K562 (cell line): ENCODE measurements around the gene MACROD2. TPM values are rescaled to one million over a fixed set of nuclear protein-coding genes. Genes with fewer than 3 reads are reported as not detected.

Source experiments
- ATAC-seq: fragments of 200-7000 bp; cut with Tn5 transposase; 3 replicates; pipeline ENCODE4 v1.9.1; 2020; ENCODE audit warnings: moderate library complexity
- BruUV-seq: library from RNA; stranded (reverse); fragments of 400-500 nt; replicated peaks from 2 replicates; lab custom pipeline; 2021; lab: Mats Ljungman, UMichigan
- CTCF ChIA-PET: fragments of 300-600 bp; formaldehyde crosslinking; extraction: SDS; loops from one replicate; lab custom pipeline; 2021; ENCODE audit warnings: low intra/inter-chr PET ratio; lab: Yijun Ruan, JAX
- POLR2A ChIA-PET: fragments of 300-600, 350-650 bp; sonication (Branson Sonifier 250); formaldehyde crosslinking; extraction: SDS; loops from one replicate; lab custom pipeline; 2021; ENCODE audit warnings: antibody characterized with exemption, inconsistent platforms; lab: Yijun Ruan, JAX
- DNase-seq, 4 experiments: peaks; one replicate each; pipeline versions ENCODE4 v3.0.0 to v3.0.0-alpha.2; 2011 to 2018; ENCODE audit warnings: low spot score in 3 of 4, mixed read lengths in 3 of 4; ENCODE audit errors: extremely low read depth in 1 of 4
- FAIRE-seq: peaks from 2 replicates; lab custom pipeline; 2011; peaks lifted over from hg19 to GRCh38; lab: Jason Lieb, UNC
- H2AFZ ChIP-seq: 2 replicates; pipeline ENCODE4 v1.6.0; 2011; ENCODE audit warnings: low read depth, low read length, control low read depth, inconsistent platforms
- H3K27ac ChIP-seq: fragments of 200-600 bp; 3 replicates; pipeline ENCODE4 v1.8.0; 2011; ENCODE audit warnings: low read depth, mild to moderate bottlenecking, control low read depth, inconsistent platforms, low read length, moderate library complexity, mixed read lengths; ENCODE audit errors: extremely low read depth
- H3K27me3 ChIP-seq, 2 experiments: fragments of 300-600 bp in 1 of 2; 2 replicates in 1 of 2; 3 replicates in 1 of 2; pipeline versions ENCODE4 v1.6.0 to v1.8.0; 2011; ENCODE audit warnings: inconsistent platforms in 2 of 2, low read length in 2 of 2, mild to moderate bottlenecking in 1 of 2, mixed read lengths in 1 of 2, moderate library complexity in 1 of 2; ENCODE audit not compliant: control insufficient read depth in 2 of 2, insufficient read depth in 2 of 2
- H3K36me3 ChIP-seq: fragments of 300-600 bp; 3 replicates; pipeline ENCODE4 v1.8.0; 2011; ENCODE audit warnings: mild to moderate bottlenecking, low read length, inconsistent platforms; ENCODE audit not compliant: control insufficient read depth, insufficient read depth
- H3K4me1 ChIP-seq, 2 experiments: fragments of 200-600 bp in 1 of 2; replicated peaks in 1 of 2; 2 replicates in 1 of 2; 3 replicates in 1 of 2; pipeline versions ENCODE4 v1.5.1 to v1.8.0; 2011; ENCODE audit warnings: inconsistent platforms in 2 of 2, low read length in 2 of 2, mild to moderate bottlenecking in 1 of 2, mixed read lengths in 1 of 2, moderate library complexity in 1 of 2; ENCODE audit not compliant: control insufficient read depth in 2 of 2, insufficient read depth in 2 of 2
- H3K4me2 ChIP-seq: 2 replicates; pipeline ENCODE4 v1.6.1; 2011; ENCODE audit warnings: low read length, control low read depth, inconsistent platforms, mixed read lengths; ENCODE audit not compliant: insufficient read depth
- H3K4me3 ChIP-seq: fragments of 200-600 bp; sonication (generic), shearing (Covaris generic); 2 replicates; pipeline ENCODE4 v1.5.1; 2016; ENCODE audit warnings: control low read depth, inconsistent platforms
- H3K79me2 ChIP-seq: fragments of 200-600 bp; 3 replicates; pipeline ENCODE4 v1.8.0; 2011; ENCODE audit warnings: low read length, inconsistent platforms; ENCODE audit not compliant: control insufficient read depth, insufficient read depth
- H3K9ac ChIP-seq, 2 experiments: 2 replicates each; pipeline versions ENCODE4 v1.6.0 to v1.6.1; 2011; ENCODE audit warnings: low read depth in 2 of 2, low read length in 2 of 2, control low read depth in 1 of 2, inconsistent platforms in 1 of 2, mild to moderate bottlenecking in 1 of 2, mixed read lengths in 1 of 2; ENCODE audit not compliant: insufficient read depth in 1 of 2
- H3K9me1 ChIP-seq: one replicate; pipeline ENCODE4 v1.6.0; 2011; ENCODE audit warnings: inconsistent platforms, mild to moderate bottlenecking, low read length, moderate library complexity; ENCODE audit not compliant: control insufficient read depth, insufficient read depth
- H3K9me3 ChIP-seq: replicated peaks from 2 replicates; pipeline ENCODE4 v1.5.1; 2011; ENCODE audit warnings: low read depth, low read length, inconsistent platforms; ENCODE audit not compliant: control insufficient read depth, insufficient read depth
- H4K20me1 ChIP-seq: replicated peaks from 2 replicates; pipeline ENCODE4 v1.6.1; 2011; ENCODE audit warnings: low read length, inconsistent platforms, mixed read lengths; ENCODE audit not compliant: control insufficient read depth, insufficient read depth
- NBN ChIP-seq: fragments of 450-650 bp; IDR thresholded peaks from 2 replicates; pipeline ENCODE4 v1.6.1; 2016; ENCODE audit warnings: low read depth, mild to moderate bottlenecking
- RNF2 ChIP-seq: sonication (generic); IDR thresholded peaks from 2 replicates; pipeline ENCODE4 v1.6.1; 2016
- TCF3 ChIP-seq: sonication (generic); formaldehyde crosslinking; IDR thresholded peaks from 2 replicates; pipeline ENCODE4 v1.4.0; 2020; ENCODE audit warnings: mild to moderate bottlenecking, missing genetic modification reagents
- ZNF282 ChIP-seq: sonication (generic); formaldehyde crosslinking; IDR thresholded peaks from 2 replicates; pipeline ENCODE4 v1.8.1; 2023; ENCODE audit warnings: missing genetic modification reagents
- ZNF318 ChIP-seq, 2 experiments: fragments of 450-650 bp; IDR thresholded peaks; 2 replicates each; pipeline ENCODE4 v1.6.1; 2016; ENCODE audit warnings: mild to moderate bottlenecking in 2 of 2, borderline replicate concordance in 1 of 2, low read depth in 1 of 2, moderate library complexity in 1 of 2
- WGBS: fragments of 100-300 bp; shearing (Covaris generic); methylation state at CpG from one replicate; pipeline ENCODE4 v1.1.6; 2016; ENCODE audit warnings: low coverage, mixed read lengths; ENCODE audit not compliant: insufficient coverage; ENCODE audit errors: missing lambda C conversion rate; 5-methylcytosine and 5-hydroxymethylcytosine counted together
- in situ Hi-C: fragments of 300-500 bp; cut with MboI; formaldehyde crosslinking; loops from 4 replicates; pipeline ENCODE4 v1.15.0; 2018; ENCODE audit warnings: inconsistent platforms, mixed read lengths
- intact Hi-C: fragments of 100-400 bp; cut with micrococcal nuclease; formaldehyde crosslinking; loops from 2 replicates; pipeline ENCODE4 v1.14.2; 2022
- polyA plus RNA-seq, 8 experiments: library from polyadenylated mRNA; depleted of rRNA in 4 of 8; stranded (reverse) in 5 of 8; unstranded in 3 of 8; fragments of >200 nt; fragmentation: Nextera tagmentation in 2 of 8; fragmentation: Illumina TruSeq in 1 of 8; extraction: Ambion mirVana in 2 of 8; extraction: Trizol in 1 of 8; gene quantifications; 2 replicates each; pipeline versions ENCODE4 v1.2.1 to v1.2.3, GENCODE V29; 2011 to 2014; ENCODE audit warnings: inconsistent platforms in 1 of 8, missing spikeins in 1 of 8
- total RNA-seq, 7 experiments: library from RNA; depleted of rRNA in 6 of 7; stranded (reverse); fragments of >200 nt in 6 of 7; fragmentation: Illumina TruSeq in 2 of 7; extraction: Trizol in 2 of 7; gene quantifications; 2 replicates each; pipeline versions ENCODE4 v1.2.1 to v1.2.3, GENCODE V29; 2011 to 2021; ENCODE audit warnings: low replicate concordance in 1 of 7
- TF ChIP-seq, protein P1 (sequence below): fragments of 250-450 bp; sonication (Bioruptor Pico); IDR thresholded peaks from 2 replicates; pipeline ENCODE4 v1.5.0; 2021
- TF ChIP-seq, protein P2 (sequence below), 3 experiments: fragments of 200-800 bp in 1 of 3; sonication (Bioruptor generic) in 1 of 3; sonication (generic) in 1 of 3; formaldehyde crosslinking in 1 of 3; IDR thresholded peaks; 2 replicates each; pipeline versions ENCODE4 v1.6.1 to v1.8.0; 2016 to 2022; ENCODE audit warnings: mild to moderate bottlenecking in 2 of 3, missing compliant biosample characterization in 2 of 3, missing genetic modification characterization in 2 of 3, missing genetic modification reagents in 1 of 3

MACROD2 gene
- total and polyA plus RNA-seq, 9 of the 15 experiments (the other 6 are each of a cell fraction or from before 2014, with no cell fraction given), result not detected

- TF ChIP-seq, protein P1, sequence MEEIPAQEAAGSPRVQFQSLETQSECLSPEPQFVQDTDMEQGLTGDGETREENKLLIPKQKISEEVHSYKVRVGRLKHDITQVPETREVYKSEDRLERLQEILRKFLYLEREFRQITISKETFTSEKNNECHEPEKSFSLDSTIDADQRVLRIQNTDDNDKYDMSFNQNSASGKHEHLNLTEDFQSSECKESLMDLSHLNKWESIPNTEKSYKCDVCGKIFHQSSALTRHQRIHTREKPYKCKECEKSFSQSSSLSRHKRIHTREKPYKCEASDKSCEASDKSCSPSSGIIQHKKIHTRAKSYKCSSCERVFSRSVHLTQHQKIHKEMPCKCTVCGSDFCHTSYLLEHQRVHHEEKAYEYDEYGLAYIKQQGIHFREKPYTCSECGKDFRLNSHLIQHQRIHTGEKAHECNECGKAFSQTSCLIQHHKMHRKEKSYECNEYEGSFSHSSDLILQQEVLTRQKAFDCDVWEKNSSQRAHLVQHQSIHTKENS (CRISPR knock-in tag), result no peak
- TF ChIP-seq NBN, result no peak
These were observed 2040.3 kb downstream of the MACROD2 start (continued) for GRCh38 chr20:16035576-16035975.

GRCh38 chr20:16036331-16036730, 2041.0 kb downstream of the MACROD2 start:
- 0% methylated on average over 1 of the region's 1 CpG for WGBS
- Histone ChIP-seq H3K9me1 (no peaks in the 10 kb centered on the region), H3K4me2 (no peak overlapping the region), H3K36me3 (no peaks in the 10 kb centered on the region), H3K4me1 (no peaks in the 10 kb centered on the region), H3K9ac (no peak overlapping the region), H3K27ac (no peak overlapping the region), H4K20me1 (no peaks in the 10 kb centered on the region), H3K27me3 (no peaks in the 10 kb centered on the region), H3K9me3 (no peaks in the 10 kb centered on the region), H2AFZ (no peak overlapping the region), H3K79me2 (no peaks in the 10 kb centered on the region), H3K4me3 (no peak overlapping the region)
- CTCF ChIA-PET, result no interaction called here
- intact Hi-C loops, result no loop called here
- BruUV-seq, result no TSS peak
- POLR2A ChIA-PET, result no interaction called here
- ATAC-seq, result no peak
- no peak for FAIRE-seq
- DNase-seq, result no peak
- in situ Hi-C loops, result no loop called here
- no peak for TF ChIP-seq ZNF282 (CRISPR knock-in tag)
- TF ChIP-seq RNF2, result no peak
- TF ChIP-seq ZNF318 (IDR thresholded peaks at IDR 0.05; ENCODE audit: borderline replicate concordance in 1 of 2, low read depth in 1 of 2), result no peak
- no peak for TF ChIP-seq TCF3 (CRISPR knock-in tag)
- TF ChIP-seq, protein P2, sequence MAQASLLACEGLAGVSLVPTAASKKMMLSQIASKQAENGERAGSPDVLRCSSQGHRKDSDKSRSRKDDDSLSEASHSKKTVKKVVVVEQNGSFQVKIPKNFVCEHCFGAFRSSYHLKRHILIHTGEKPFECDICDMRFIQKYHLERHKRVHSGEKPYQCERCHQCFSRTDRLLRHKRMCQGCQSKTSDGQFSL (CRISPR knock-in tag; IDR thresholded peaks at IDR 0.05), result no peak
- TF ChIP-seq, protein P2 (tag; IDR thresholded peaks at IDR 0.05), result no peak
